Measurements from ENCODE around the gene EP400. TPM values are rescaled to one million over a fixed set of nuclear protein-coding genes. Genes with fewer than 3 reads are reported as not detected.

The EP400 gene
- total RNA-seq, 1 experiment from 2014 or later: 80.1 TPM

DNA sequence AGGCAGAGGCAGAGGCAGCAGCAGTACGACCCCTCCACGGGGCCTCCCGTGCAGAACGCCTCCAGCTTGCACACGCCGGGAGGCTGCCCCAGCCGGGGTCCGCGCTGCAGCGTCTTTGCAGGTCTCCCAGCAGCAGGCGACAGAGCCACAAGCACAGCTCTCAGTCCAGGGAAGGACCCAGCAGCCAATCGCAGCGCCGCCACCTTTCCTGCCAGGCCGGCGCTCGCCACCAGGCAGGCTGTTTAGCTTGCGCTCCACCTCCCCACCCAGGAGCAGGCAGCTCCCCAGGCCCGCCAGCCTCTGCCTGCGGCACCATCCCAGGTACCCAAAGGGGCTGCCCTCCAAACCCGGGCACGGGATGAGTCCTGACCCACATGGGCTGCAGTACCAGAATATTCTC, 169.1 kb downstream of the EP400 start:
- no peaks in the 10 kb centered on the region for H3K36me3 ChIP-seq (ENCODE audit: insufficient read depth, low read length, poor library complexity, severe bottlenecking)
- TF ChIP-seq EZH2 (IDR thresholded peaks at IDR 0.05; ENCODE audit: borderline replicate concordance, low read depth, low read length, poor library complexity, severe bottlenecking): no peak
- TF ChIP-seq, protein P1, sequence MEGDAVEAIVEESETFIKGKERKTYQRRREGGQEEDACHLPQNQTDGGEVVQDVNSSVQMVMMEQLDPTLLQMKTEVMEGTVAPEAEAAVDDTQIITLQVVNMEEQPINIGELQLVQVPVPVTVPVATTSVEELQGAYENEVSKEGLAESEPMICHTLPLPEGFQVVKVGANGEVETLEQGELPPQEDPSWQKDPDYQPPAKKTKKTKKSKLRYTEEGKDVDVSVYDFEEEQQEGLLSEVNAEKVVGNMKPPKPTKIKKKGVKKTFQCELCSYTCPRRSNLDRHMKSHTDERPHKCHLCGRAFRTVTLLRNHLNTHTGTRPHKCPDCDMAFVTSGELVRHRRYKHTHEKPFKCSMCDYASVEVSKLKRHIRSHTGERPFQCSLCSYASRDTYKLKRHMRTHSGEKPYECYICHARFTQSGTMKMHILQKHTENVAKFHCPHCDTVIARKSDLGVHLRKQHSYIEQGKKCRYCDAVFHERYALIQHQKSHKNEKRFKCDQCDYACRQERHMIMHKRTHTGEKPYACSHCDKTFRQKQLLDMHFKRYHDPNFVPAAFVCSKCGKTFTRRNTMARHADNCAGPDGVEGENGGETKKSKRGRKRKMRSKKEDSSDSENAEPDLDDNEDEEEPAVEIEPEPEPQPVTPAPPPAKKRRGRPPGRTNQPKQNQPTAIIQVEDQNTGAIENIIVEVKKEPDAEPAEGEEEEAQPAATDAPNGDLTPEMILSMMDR (conservative IDR thresholded peaks at IDR 0.05; ENCODE audit: low read depth, low read length): no peak
- intact Hi-C loops (cut with micrococcal nuclease; ENCODE audit: unreplicated experiment): no loop called here
- BruUV-seq (replicated peaks): no TSS peak
- ChIA-PET CTCF (no interaction called here), POLR2A (ENCODE audit: low non-redundant PET) (no interaction called here)
- no peak for DNase-seq (ENCODE audit: low spot score)
- H3K9me3 ChIP-seq (ENCODE audit: low read depth, low read length, poor library complexity, severe bottlenecking): no peaks in the 10 kb centered on the region
- H3K27ac ChIP-seq (ENCODE audit: low read depth, low read length, poor library complexity, severe bottlenecking): no peak overlapping the region
- H3K4me3 ChIP-seq (ENCODE audit: low read depth, low read length, poor library complexity, severe bottlenecking): no peak overlapping the region
- no peaks in the 10 kb centered on the region for H3K4me1 ChIP-seq (ENCODE audit: insufficient read depth, low read length, poor library complexity, severe bottlenecking)
- H3K27me3 ChIP-seq (replicated peaks; ENCODE audit: insufficient read depth, low read depth, low read length, poor library complexity): no peaks in the 10 kb centered on the region

DNA sequence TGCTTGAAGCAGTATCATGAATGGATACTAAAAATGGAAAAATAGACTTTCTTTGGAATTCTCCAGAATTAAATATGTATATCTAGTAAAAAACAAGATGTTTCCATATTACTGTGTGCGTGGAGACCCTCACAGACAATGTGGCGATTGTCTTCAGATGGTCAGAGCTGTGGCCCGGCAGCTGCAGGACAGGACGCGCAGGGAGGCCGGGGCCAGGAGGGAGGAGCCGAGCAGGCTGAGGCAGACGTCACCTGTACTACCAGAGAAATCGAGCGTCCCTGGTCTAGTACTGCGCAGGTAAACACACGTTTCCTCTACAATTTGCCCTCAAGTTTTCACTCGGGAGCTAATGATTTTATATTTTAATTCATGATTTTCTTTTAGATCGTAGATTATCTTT, 171.5 kb downstream of the EP400 start:
- Histone ChIP-seq H3K4me3 (ENCODE audit: low read depth, low read length, poor library complexity, severe bottlenecking) (no peak overlapping the region), H3K4me1 (ENCODE audit: insufficient read depth, low read length, poor library complexity, severe bottlenecking) (no peaks in the 10 kb centered on the region), H3K27ac (ENCODE audit: low read depth, low read length, poor library complexity, severe bottlenecking) (no peak overlapping the region), H3K36me3 (ENCODE audit: insufficient read depth, low read length, poor library complexity, severe bottlenecking) (no peaks in the 10 kb centered on the region), H3K9me3 (ENCODE audit: low read depth, low read length, poor library complexity, severe bottlenecking) (no peaks in the 10 kb centered on the region), H3K27me3 (replicated peaks; ENCODE audit: insufficient read depth, low read depth, low read length, poor library complexity) (no peaks in the 10 kb centered on the region)
- BruUV-seq (replicated peaks): no TSS peak
- intact Hi-C loops (cut with micrococcal nuclease; ENCODE audit: unreplicated experiment): no loop called here
- no peak for DNase-seq (ENCODE audit: low spot score)
- TF ChIP-seq, protein P1 (conservative IDR thresholded peaks at IDR 0.05; ENCODE audit: low read depth, low read length): no peak
- TF ChIP-seq EZH2 (IDR thresholded peaks at IDR 0.05; ENCODE audit: borderline replicate concordance, low read depth, low read length, poor library complexity, severe bottlenecking): no peak
- ChIA-PET CTCF (no interaction called here), POLR2A (ENCODE audit: low non-redundant PET) (no interaction called here)

DNA sequence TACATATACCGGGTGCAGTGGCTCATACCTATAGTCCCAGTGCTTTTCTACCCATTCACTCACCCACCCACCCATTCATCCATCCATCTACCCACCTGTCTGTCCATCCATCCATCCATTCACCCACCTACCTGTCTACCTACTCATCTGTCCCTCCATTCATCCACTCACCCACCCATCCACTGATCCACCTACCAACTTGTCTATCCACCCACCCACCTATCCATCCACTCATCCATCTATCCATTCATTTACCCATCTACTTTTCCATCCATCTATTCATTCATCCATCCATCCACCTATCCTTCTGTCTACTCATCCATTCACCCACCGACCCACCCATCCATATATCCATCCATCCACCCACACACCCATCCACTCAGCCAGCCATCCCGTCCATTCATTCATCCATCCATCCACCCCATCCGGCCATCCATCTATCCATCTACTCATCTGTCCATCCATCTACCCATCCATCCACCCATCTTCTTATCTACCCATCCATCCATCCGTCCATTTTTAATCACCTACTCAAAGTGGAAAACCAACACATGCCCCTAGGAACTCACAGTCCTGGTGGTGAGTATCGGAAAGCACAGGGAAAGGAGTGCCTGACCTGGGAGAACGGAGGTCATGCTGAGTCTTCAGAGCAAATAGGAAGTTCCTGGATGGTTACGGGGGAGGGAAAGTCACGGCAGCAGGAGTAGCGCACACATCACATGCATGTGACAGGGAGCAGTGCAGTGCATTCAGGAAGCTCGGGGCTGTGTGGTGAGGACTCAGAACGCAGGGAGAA, 174.4 kb downstream of the EP400 start:
- no peaks in the 10 kb centered on the region for H3K4me1 ChIP-seq (ENCODE audit: insufficient read depth, low read length, poor library complexity, severe bottlenecking)
- BruUV-seq (replicated peaks): no TSS peak
- DNase-seq (ENCODE audit: low spot score): no peak
- H3K27ac ChIP-seq (ENCODE audit: low read depth, low read length, poor library complexity, severe bottlenecking): no peak overlapping the region
- no peaks in the 10 kb centered on the region for H3K27me3 ChIP-seq (replicated peaks; ENCODE audit: insufficient read depth, low read depth, low read length, poor library complexity)
- ChIA-PET CTCF (no interaction called here), POLR2A (ENCODE audit: low non-redundant PET) (no interaction called here)
- no peaks in the 10 kb centered on the region for H3K9me3 ChIP-seq (ENCODE audit: low read depth, low read length, poor library complexity, severe bottlenecking)
- H3K36me3 ChIP-seq (ENCODE audit: insufficient read depth, low read length, poor library complexity, severe bottlenecking): peaks cover 6% of the 10 kb centered on the region
- TF ChIP-seq EZH2 (IDR thresholded peaks at IDR 0.05; ENCODE audit: borderline replicate concordance, low read depth, low read length, poor library complexity, severe bottlenecking): no peak
- TF ChIP-seq, protein P1 (conservative IDR thresholded peaks at IDR 0.05; ENCODE audit: low read depth, low read length): no peak
- no peak overlapping the region for H3K4me3 ChIP-seq (ENCODE audit: low read depth, low read length, poor library complexity, severe bottlenecking)
- intact Hi-C loops (cut with micrococcal nuclease; ENCODE audit: unreplicated experiment): no loop called here
